H1 (cell line): ENCODE measurements around the gene DDAH2. TPM values are rescaled to one million over a fixed set of nuclear protein-coding genes. Genes with fewer than 3 reads are reported as not detected.

ENCODE experiments used
- CTCF ChIA-PET: fragments of 300-600 bp; sonication (Branson Sonifier 250); formaldehyde crosslinking; loops from one replicate; lab custom pipeline; 2021; ENCODE audit not compliant: partially characterized antibody; lab: Charles Lee
- POLR2A ChIA-PET: fragments of 300-600 bp; sonication (Branson Sonifier 250); formaldehyde crosslinking; loops from one replicate; lab custom pipeline; 2021; ENCODE audit warnings: inconsistent platforms; ENCODE audit not compliant: partially characterized antibody; lab: Charles Lee
- DNase-seq, 2 experiments: peaks; one replicate each; pipeline versions ENCODE4 v3.0.0 to v3.0.0-alpha.2; 2010 to 2022; ENCODE audit warnings: low spot score in 2 of 2, low read depth in 1 of 2, mixed read lengths in 1 of 2
- FAIRE-seq: peaks from 2 replicates; lab custom pipeline; 2011; peaks lifted over from hg19 to GRCh38; lab: Jason Lieb, UNC
- H2AFZ ChIP-seq: 2 replicates; pipeline ENCODE4 v1.8.1; 2012; ENCODE audit warnings: low read length, inconsistent platforms
- H2AK5ac ChIP-seq: 2 replicates; pipeline ENCODE4 v1.6.1; 2013; ENCODE audit warnings: low read depth, low read length
- H2BK120ac ChIP-seq: replicated peaks from 2 replicates; pipeline ENCODE3; 2013; ENCODE audit warnings: low read depth, low read length, inconsistent platforms
- H2BK12ac ChIP-seq: 2 replicates; pipeline ENCODE4 v1.6.1; 2013; ENCODE audit warnings: low read depth, low read length
- H2BK15ac ChIP-seq: 2 replicates; pipeline ENCODE4 v1.6.1; 2013; ENCODE audit warnings: low read length
- H2BK20ac ChIP-seq: 2 replicates; pipeline ENCODE4 v1.6.1; 2013; ENCODE audit warnings: low read length
- H2BK5ac ChIP-seq: 2 replicates; pipeline ENCODE4 v1.6.1; 2013; ENCODE audit warnings: low read depth, low read length
- H3K14ac ChIP-seq: 2 replicates; pipeline ENCODE4 v1.6.1; 2013; ENCODE audit warnings: inconsistent platforms; ENCODE audit not compliant: insufficient read length
- H3K18ac ChIP-seq: 2 replicates; pipeline ENCODE4 v1.6.1; 2013; ENCODE audit warnings: low read length; ENCODE audit errors: extremely low read depth
- H3K23ac ChIP-seq: 2 replicates; pipeline ENCODE4 v1.6.1; 2013; ENCODE audit warnings: inconsistent platforms; ENCODE audit not compliant: insufficient read length
- H3K23me2 ChIP-seq: 2 replicates; pipeline ENCODE4 v1.6.1; 2013; ENCODE audit warnings: low read depth, low read length
- H3K27ac ChIP-seq: 2 replicates; pipeline ENCODE4 v1.6.1; 2011; ENCODE audit warnings: low read depth, low read length, inconsistent platforms
- H3K27me3 ChIP-seq, 4 experiments: replicated peaks in 1 of 4; 1 replicate in 1 of 4; 2 replicates in 3 of 4; pipeline versions ENCODE4 v1.6.1 to v1.8.1; 2011 to 2013; ENCODE audit warnings: low read length in 3 of 4, mild to moderate bottlenecking in 3 of 4, inconsistent platforms in 2 of 4, mixed read lengths in 2 of 4, moderate library complexity in 1 of 4; ENCODE audit not compliant: control insufficient read depth in 3 of 4, insufficient read depth in 3 of 4; ENCODE audit errors: extremely low read depth in 1 of 4
- H3K36me3 ChIP-seq, 4 experiments: 2 replicates each; pipeline versions ENCODE4 v1.6.1 to v1.8.1; 2011 to 2013; ENCODE audit warnings: mild to moderate bottlenecking in 4 of 4, low read length in 3 of 4, moderate library complexity in 2 of 4, control low read depth in 1 of 4, inconsistent platforms in 1 of 4; ENCODE audit not compliant: insufficient read depth in 4 of 4, control insufficient read depth in 2 of 4
- H3K4ac ChIP-seq: replicated peaks from 2 replicates; pipeline ENCODE3; 2013; ENCODE audit warnings: low read length, low read depth, mixed read lengths, inconsistent platforms; ENCODE audit not compliant: insufficient read length
- H3K4me1 ChIP-seq, 4 experiments: replicated peaks in 1 of 4; 1 replicate in 1 of 4; 2 replicates in 3 of 4; pipeline versions ENCODE4 v1.6.1 to v1.8.1; 2011 to 2013; ENCODE audit warnings: low read length in 3 of 4, inconsistent platforms in 2 of 4, mixed read lengths in 1 of 4; ENCODE audit not compliant: insufficient read depth in 4 of 4, control insufficient read depth in 3 of 4
- H3K4me2 ChIP-seq, 2 experiments: 2 replicates each; pipeline versions ENCODE4 v1.6.1 to v1.8.1; 2011 to 2013; ENCODE audit warnings: low read depth in 2 of 2, low read length in 2 of 2, control low read depth in 1 of 2, inconsistent platforms in 1 of 2, mild to moderate bottlenecking in 1 of 2; ENCODE audit not compliant: insufficient read depth in 1 of 2
- H3K4me3 ChIP-seq, 4 experiments: fragments of 200-600, 300-600 bp in 1 of 4; sonication (generic), shearing (Covaris generic), sonication (Bioruptor Twin) in 1 of 4; 2 replicates each; pipeline versions ENCODE4 v1.5.1 to v1.8.1; 2011 to 2016; ENCODE audit warnings: low read length in 4 of 4, low read depth in 3 of 4, control low read depth in 2 of 4, inconsistent platforms in 2 of 4, mild to moderate bottlenecking in 2 of 4, mixed read lengths in 1 of 4, moderate library complexity in 1 of 4; ENCODE audit not compliant: insufficient read depth in 2 of 4; ENCODE audit errors: extremely low read depth in 1 of 4
- H3K56ac ChIP-seq: replicated peaks from 2 replicates; pipeline ENCODE3; 2013; ENCODE audit warnings: low read depth, mild to moderate bottlenecking, mixed read lengths, low read length, inconsistent platforms; ENCODE audit not compliant: insufficient read length
- H3K79me1 ChIP-seq: 2 replicates; pipeline ENCODE4 v1.6.1; 2013; ENCODE audit warnings: low read depth, low read length, control low read depth
- H3K79me2 ChIP-seq, 2 experiments: 2 replicates each; pipeline versions ENCODE4 v1.6.1 to v1.8.1; 2012 to 2013; ENCODE audit warnings: low read length in 2 of 2, mild to moderate bottlenecking in 2 of 2, inconsistent platforms in 1 of 2; ENCODE audit not compliant: insufficient read depth in 2 of 2, control insufficient read depth in 1 of 2
- H3K9ac ChIP-seq, 4 experiments: replicated peaks in 1 of 4; 1 replicate in 1 of 4; 2 replicates in 3 of 4; pipeline versions ENCODE4 v1.6.1 to v1.8.1; 2011 to 2013; ENCODE audit warnings: low read depth in 3 of 4, low read length in 3 of 4, control low read depth in 2 of 4, mild to moderate bottlenecking in 2 of 4, moderate library complexity in 2 of 4, inconsistent platforms in 1 of 4; ENCODE audit errors: extremely low read depth in 1 of 4
- H3K9me3 ChIP-seq, 2 experiments: 2 replicates each; pipeline versions ENCODE4 v1.6.1 to v1.8.1; 2012 to 2013; ENCODE audit warnings: mild to moderate bottlenecking in 2 of 2, moderate library complexity in 2 of 2, control low read depth in 1 of 2, inconsistent platforms in 1 of 2, low read depth in 1 of 2, low read length in 1 of 2, mixed read lengths in 1 of 2; ENCODE audit not compliant: insufficient read depth in 2 of 2
- H4K20me1 ChIP-seq, 2 experiments: replicated peaks in 1 of 2; 2 replicates each; pipeline versions ENCODE3 to v1.8.1; 2011 to 2013; ENCODE audit warnings: inconsistent platforms in 2 of 2, low read length in 2 of 2, mild to moderate bottlenecking in 1 of 2; ENCODE audit not compliant: insufficient read depth in 2 of 2, control insufficient read depth in 1 of 2
- H4K5ac ChIP-seq: 2 replicates; pipeline ENCODE4 v1.6.1; 2013; ENCODE audit warnings: low read length, low read depth, mixed read lengths, inconsistent platforms; ENCODE audit not compliant: insufficient read length
- H4K8ac ChIP-seq: 2 replicates; pipeline ENCODE4 v1.8.0; 2013; ENCODE audit warnings: mild to moderate bottlenecking, moderate library complexity, low read length, inconsistent platforms; ENCODE audit not compliant: insufficient read depth; ENCODE audit errors: extremely low read depth
- H4K91ac ChIP-seq: replicated peaks from 2 replicates; pipeline ENCODE3; 2013; ENCODE audit warnings: low read length, mixed read lengths, inconsistent platforms; ENCODE audit not compliant: insufficient read length
- BACH1 ChIP-seq: IDR thresholded peaks from 2 replicates; pipeline ENCODE4 v1.6.1; 2012; ENCODE audit warnings: low read length, improper control_type of control experiment
- BRCA1 ChIP-seq: IDR thresholded peaks from 2 replicates; pipeline ENCODE4 v1.6.1; 2012; ENCODE audit warnings: low read depth, low read length, improper control_type of control experiment
- KDM5A ChIP-seq: fragments of 200-600 bp; IDR thresholded peaks from 2 replicates; pipeline ENCODE4 v1.7.1; 2012; ENCODE audit warnings: mild to moderate bottlenecking, low read length, inconsistent platforms, mixed read lengths
- NRF1 ChIP-seq: IDR thresholded peaks from 2 replicates; pipeline ENCODE4 v1.6.1; 2011; ENCODE audit warnings: mild to moderate bottlenecking, low read depth, low read length, improper control_type of control experiment
- RAD21 ChIP-seq, 2 experiments: IDR thresholded peaks in 1 of 2; conservative IDR thresholded peaks in 1 of 2; 2 replicates each; pipeline ENCODE4 v1.6.1; 2011; ENCODE audit warnings: low read depth in 2 of 2, low read length in 2 of 2, improper control_type of control experiment in 1 of 2, inconsistent platforms in 1 of 2, mild to moderate bottlenecking in 1 of 2, moderate library complexity in 1 of 2
- RXRA ChIP-seq: IDR thresholded peaks from 2 replicates; pipeline ENCODE4 v1.6.1; 2011; ENCODE audit warnings: low read depth, mild to moderate bottlenecking, low read length, moderate library complexity; ENCODE audit not compliant: insufficient read depth
- SRF ChIP-seq: IDR thresholded peaks from 2 replicates; pipeline ENCODE4 v1.6.1; 2011; ENCODE audit warnings: mild to moderate bottlenecking, low read depth, low read length, moderate library complexity
- TAF7 ChIP-seq: optimal IDR thresholded peaks from 2 replicates; pipeline ENCODE3; 2011; ENCODE audit warnings: low read depth, mild to moderate bottlenecking, inconsistent platforms, low read length, moderate library complexity, borderline replicate concordance
- WGBS, 2 experiments: shearing (Covaris generic) in 1 of 2; methylation state at CpG; one replicate each; pipeline versions ENCODE4 v1.1.6 to v1.1.7; 2013 to 2015; ENCODE audit warnings: low lambda C conversion rate in 2 of 2, mixed read lengths in 2 of 2, inconsistent platforms in 1 of 2, low coverage in 1 of 2, missing lambda C conversion rate in 1 of 2; ENCODE audit not compliant: insufficient replicate concordance in 2 of 2, insufficient coverage in 1 of 2, insufficient read length in 1 of 2; ENCODE audit errors: extremely low coverage in 1 of 2, missing lambda C conversion rate in 1 of 2; 5-methylcytosine and 5-hydroxymethylcytosine counted together
- polyA plus RNA-seq, 7 experiments: library from polyadenylated mRNA; depleted of rRNA in 3 of 7; stranded (reverse) in 5 of 7; unstranded in 2 of 7; fragments of >200 nt in 5 of 7; fragments of 200-250 nt in 2 of 7; gene quantifications; 1 replicate in 5 of 7; 2 replicates in 1 of 7; 4 replicates in 1 of 7; pipeline versions ENCODE4 v1.2.1 to v1.2.3, GENCODE V29; 2011 to 2013; ENCODE audit warnings: missing spikeins in 2 of 7, mixed read lengths in 2 of 7
- total RNA-seq: library from RNA; stranded (reverse); fragmentation: NEBNext Ultra II Directional; extraction: Animal tissue kit (Norgen Biotek cat#: 25700); gene quantifications from 2 replicates; pipeline ENCODE4 v1.2.1, GENCODE V29; 2021

Gene DDAH2
- total and polyA plus RNA-seq, 2 of the 8 experiments (the other 6 are each of a cell fraction or from before 2014, with no cell fraction given): 53.3 to 73.5 TPM

- Histone ChIP-seq H2BK120ac (no peak overlapping the region), H3K79me1 (no peaks in the 10 kb centered on the region), H3K4me2 (no peak overlapping the region), H2BK5ac (no peak overlapping the region), H3K27me3 (no peaks in the 10 kb centered on the region), H3K79me2 (no peaks in the 10 kb centered on the region)
- CTCF ChIA-PET: interaction anchor here (0.7 to 2.5 kb wide), 12 partner anchors 14 to 259 kb away, joined by 3 to 10 read pairs (median 3); partner anchors contain the start of genes GPANK1 and VARS1
- no peak for DNase-seq
- 87% methylated on average over 6 of the region's 6 CpGs; no CpG with 5 or more reads in 1 of the 2 experiments for WGBS, 2 experiments
- TF ChIP-seq RAD21 (IDR thresholded peaks at IDR 0.05 in 1 of 2, conservative IDR thresholded peaks at IDR 0.05 in 1 of 2; ENCODE audit: low read depth in 2 of 2, low read length in 2 of 2) (no peak), NRF1 (no peak), TAF7 (no peak), SRF (no peak), BRCA1 (no peak), RXRA (no peak), KDM5A (no peak), BACH1 (no peak)
- TF ChIP-seq, all 59 proteins: peak for 0
- Histone ChIP-seq H3K27ac (no peak overlapping the region), H2BK20ac (no peak overlapping the region), H4K20me1 (no peaks in the 10 kb centered on the region), H3K14ac (no peak overlapping the region), H2BK12ac (no peak overlapping the region), H3K9ac (no peak overlapping the region), H4K8ac (no peak overlapping the region), H3K9me3 (no peaks in the 10 kb centered on the region), H3K23ac (no peak overlapping the region), H2BK15ac (no peak overlapping the region), H3K23me2 (no peaks in the 10 kb centered on the region), H4K5ac (no peak overlapping the region), H4K91ac (no peak overlapping the region), H3K18ac (no peak overlapping the region), H3K36me3 (peaks cover 1 to 20% (median 14%) of the 10 kb centered on the region in 4 experiments; a peak in 5 of 8 replicates), H3K4me1 (no peaks in the 10 kb centered on the region), H3K4me3 (no peak overlapping the region), H3K56ac (no peak overlapping the region), H3K4ac (no peak overlapping the region), H2AFZ (no peak overlapping the region), H2AK5ac (no peak overlapping the region)
- POLR2A ChIA-PET: interaction anchor here (0.9 to 6.6 kb wide), 10 partner anchors 10 to 147 kb away, joined by 3 to 33 read pairs (median 4); partner anchors contain the start of genes ABHD16A, ATP6V1G2, BAG6 and C6orf47
- no peak for FAIRE-seq
Measured at GRCh38 chr6:31693535-31693934, 35.6 kb downstream of the DDAH2 start.
